IMR-90 (cell line): ENCODE results near the gene ALDH3B2.

Source experiments
- BHLHE40 ChIP-seq: fragments of 150-350 bp; IDR thresholded peaks from 2 replicates; pipeline ENCODE4 v1.6.1; 2016; ENCODE audit warnings: mild to moderate bottlenecking, low read depth, low read length
- CEBPB ChIP-seq: IDR thresholded peaks from 2 replicates; pipeline ENCODE4 v1.6.1; 2012; ENCODE audit warnings: low read depth, low read length, improper control_type of control experiment
- CHD1 ChIP-seq: IDR thresholded peaks from 2 replicates; pipeline ENCODE4 v1.6.1; 2012; ENCODE audit warnings: low read depth, low read length, improper control_type of control experiment
- CTCF ChIP-seq: conservative IDR thresholded peaks from 2 replicates; pipeline ENCODE4 v1.5.1; 2012; ENCODE audit warnings: mild to moderate bottlenecking, low read depth, low read length, improper control_type of control experiment
- ELK1 ChIP-seq: fragments of 150-350 bp; IDR thresholded peaks from 2 replicates; pipeline ENCODE4 v1.6.1; 2016; ENCODE audit warnings: low read depth, mild to moderate bottlenecking, low read length, moderate library complexity, borderline replicate concordance
- MAFK ChIP-seq: IDR thresholded peaks from 2 replicates; pipeline ENCODE4 v1.6.1; 2012; ENCODE audit warnings: low read depth, low read length, improper control_type of control experiment
- MAZ ChIP-seq: IDR thresholded peaks from 2 replicates; pipeline ENCODE4 v1.6.1; 2012; ENCODE audit warnings: low read depth, mild to moderate bottlenecking, low read length, improper control_type of control experiment, moderate library complexity, borderline replicate concordance
- MXI1 ChIP-seq: IDR thresholded peaks from 2 replicates; pipeline ENCODE4 v1.6.1; 2012; ENCODE audit warnings: low read depth, mild to moderate bottlenecking, low read length, moderate library complexity, borderline replicate concordance
- POLR2A ChIP-seq: IDR thresholded peaks from 2 replicates; pipeline ENCODE4 v1.6.1; 2012; ENCODE audit warnings: mild to moderate bottlenecking, low read depth, low read length
- RAD21 ChIP-seq: IDR thresholded peaks from 2 replicates; pipeline ENCODE4 v1.6.1; 2012; ENCODE audit warnings: low read length, improper control_type of control experiment
- RFX5 ChIP-seq: IDR thresholded peaks from 2 replicates; pipeline ENCODE4 v1.8.0; 2012; ENCODE audit warnings: low read depth, mild to moderate bottlenecking, low read length, moderate library complexity
- SMC3 ChIP-seq: fragments of 150-350 bp; IDR thresholded peaks from 2 replicates; pipeline ENCODE4 v1.6.1; 2016; ENCODE audit warnings: low read depth, mild to moderate bottlenecking, antibody characterized with exemption, low read length, moderate library complexity
- USF2 ChIP-seq: fragments of 150-350 bp; IDR thresholded peaks from 2 replicates; pipeline ENCODE4 v1.6.1; 2017; ENCODE audit warnings: mild to moderate bottlenecking, antibody characterized with exemption, low read length, low read depth

- no peak for TF ChIP-seq CTCF
- no peak for TF ChIP-seq BHLHE40
- TF ChIP-seq MAFK, result no peak
- no peak for TF ChIP-seq CHD1
- no peak for TF ChIP-seq USF2
- TF ChIP-seq POLR2A, result no peak
- TF ChIP-seq RFX5, result no peak
- no peak for TF ChIP-seq MXI1
- no peak for TF ChIP-seq CEBPB
- TF ChIP-seq RAD21, result no peak
- TF ChIP-seq SMC3, result no peak
- TF ChIP-seq MAZ, result no peak
- no peak for TF ChIP-seq ELK1
Observed at GRCh38 chr11:67628710-67629385, 45.6 kb downstream of the ALDH3B2 start.
